Measurements from ENCODE around the gene GPX1. TPM values are rescaled to one million over a fixed set of nuclear protein-coding genes. Genes with fewer than 3 reads are reported as not detected.
"Not testable (repeated sequence)": the region's sequence is repeated elsewhere in the genome, so short reads cannot be mapped to it uniquely, and the experiment has no call there.

Gene GPX1
- total RNA-seq, 1 donor from 2014 or later: 115 TPM

GRCh38 chr3:49371946-49372345 lies 13.8 kb upstream of the GPX1 start:
- DNase-seq: no peak
- TF ChIP-seq CTCF (IDR thresholded peaks at IDR 0.05; ENCODE audit: borderline replicate concordance): no peak
- no peaks in the 10 kb centered on the region for H3K9me3 ChIP-seq (replicated peaks)
- intact Hi-C loops (cut with micrococcal nuclease): no loop called here
- H3K36me3 ChIP-seq: peaks cover 81% of the 10 kb centered on the region
- H3K4me1 ChIP-seq: peaks cover 25% of the 10 kb centered on the region
- H3K27ac ChIP-seq (replicated peaks): no peak overlapping the region
- H3K4me3 ChIP-seq: no peak overlapping the region
- H3K27me3 ChIP-seq (ENCODE audit: low read depth): no peaks in the 10 kb centered on the region

- H3K4me3 ChIP-seq: no peak overlapping the region
- H3K4me1 ChIP-seq: peaks cover 20% of the 10 kb centered on the region
- TF ChIP-seq CTCF (IDR thresholded peaks at IDR 0.05; ENCODE audit: borderline replicate concordance): no peak
- peaks cover 91% of the 10 kb centered on the region for H3K36me3 ChIP-seq
- H3K27me3 ChIP-seq (ENCODE audit: low read depth): no peaks in the 10 kb centered on the region
- DNase-seq: no peak
- no peaks in the 10 kb centered on the region for H3K9me3 ChIP-seq (replicated peaks)
- no peak overlapping the region for H3K27ac ChIP-seq (replicated peaks)
- intact Hi-C loops (cut with micrococcal nuclease): no loop called here
These were observed 12.6 kb upstream of the GPX1 start for GRCh38 chr3:49370585-49371290.

- intact Hi-C loops (cut with micrococcal nuclease): no loop called here
- Histone ChIP-seq H3K4me3 (no peak overlapping the region), H3K9me3 (replicated peaks) (no peaks in the 10 kb centered on the region), H3K27ac (replicated peaks) (no peak overlapping the region), H3K27me3 (ENCODE audit: low read depth) (no peaks in the 10 kb centered on the region), H3K4me1 (peaks cover 21% of the 10 kb centered on the region), H3K36me3 (peaks cover 86% of the 10 kb centered on the region)
- TF ChIP-seq CTCF (IDR thresholded peaks at IDR 0.05; ENCODE audit: borderline replicate concordance): no peak
- no peak for DNase-seq
These were observed 4.4 kb upstream of the GPX1 start for GRCh38 chr3:49362561-49362960.

GRCh38 chr3:49359623-49360022 lies 1.5 kb upstream of the GPX1 start:
- Histone ChIP-seq H3K27me3 (ENCODE audit: low read depth) (no peaks in the 10 kb centered on the region), H3K4me3 (no peak overlapping the region), H3K27ac (replicated peaks) (peak overlapping the region; percentile 92), H3K36me3 (peaks cover 74% of the 10 kb centered on the region), H3K4me1 (peaks cover 47% of the 10 kb centered on the region), H3K9me3 (replicated peaks) (no peaks in the 10 kb centered on the region)
- DNase-seq: no peak
- intact Hi-C loops (cut with micrococcal nuclease): no loop called here
- TF ChIP-seq CTCF (IDR thresholded peaks at IDR 0.05; ENCODE audit: borderline replicate concordance): no peak

DNA sequence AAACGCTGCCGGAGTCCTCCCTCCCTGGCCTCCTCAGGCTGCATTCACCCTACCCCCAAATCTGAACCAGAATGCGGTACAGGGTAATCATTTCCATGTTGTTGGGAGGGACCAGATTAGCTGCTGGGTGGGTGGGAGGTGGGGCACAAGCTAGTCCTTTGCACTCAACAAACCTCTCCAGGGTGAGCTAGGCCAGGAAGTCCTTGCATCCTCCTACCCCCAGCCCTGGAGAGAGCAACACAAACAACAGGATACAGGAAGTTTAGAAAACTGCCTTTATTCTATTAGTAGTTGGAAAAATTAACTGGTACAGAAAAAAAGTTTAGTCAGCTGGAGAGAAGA lies 702 bp upstream of the GPX1 start:
- intact Hi-C loops (cut with micrococcal nuclease): no loop called here
- no peak for DNase-seq

DNA sequence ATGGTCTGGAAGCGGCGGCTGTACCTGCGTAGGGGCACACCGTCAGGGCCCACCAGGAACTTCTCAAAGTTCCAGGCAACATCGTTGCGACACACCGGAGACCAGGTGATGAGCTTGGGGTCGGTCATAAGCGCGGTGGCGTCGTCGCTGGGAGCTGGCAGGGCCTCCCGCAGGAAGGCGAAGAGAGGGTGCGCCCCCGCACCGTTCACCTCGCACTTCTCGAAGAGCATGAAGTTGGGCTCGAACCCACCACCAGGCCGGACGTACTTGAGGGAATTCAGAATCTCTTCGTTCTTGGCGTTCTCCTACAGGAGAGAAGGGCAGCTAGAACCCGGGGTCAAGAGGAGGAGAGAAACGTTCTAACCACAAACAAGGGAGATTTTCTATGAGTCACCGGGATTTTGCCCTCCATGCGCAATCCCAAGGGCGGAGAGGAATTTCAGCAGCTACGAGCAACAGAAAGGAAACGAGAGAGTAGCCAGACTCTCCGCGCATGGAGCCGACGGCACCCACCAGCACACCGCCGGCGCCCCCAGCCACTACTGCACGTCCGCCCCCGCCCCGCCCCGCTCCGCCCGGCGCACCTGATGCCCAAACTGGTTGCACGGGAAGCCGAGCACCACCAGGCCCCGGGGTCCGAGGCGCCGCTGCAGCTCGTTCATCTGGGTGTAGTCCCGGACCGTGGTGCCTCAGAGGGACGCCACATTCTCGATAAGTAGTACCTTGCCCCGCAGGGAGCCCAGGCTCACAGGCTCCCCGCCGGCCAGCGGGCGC lies 523 bp downstream of the GPX1 start:
- Histone ChIP-seq H3K27ac (replicated peaks) (peak overlapping the region; percentile 92), H3K36me3 (peaks cover 55% of the 10 kb centered on the region), H3K4me1 (peaks cover 47% of the 10 kb centered on the region), H3K4me3 (peak overlapping the region; percentile 80)
- H3K9me3 ChIP-seq (replicated peaks); H3K27me3 ChIP-seq (ENCODE audit: low read depth); intact Hi-C loops (cut with micrococcal nuclease): not testable (repeated sequence)
- peak; percentile 34 for DNase-seq

More for the DNA sequence above, 702 bp upstream of the GPX1 start:
- peaks cover 47% of the 10 kb centered on the region for H3K4me1 ChIP-seq
- H3K27me3 ChIP-seq (ENCODE audit: low read depth): no peaks in the 10 kb centered on the region
- H3K36me3 ChIP-seq: peaks cover 66% of the 10 kb centered on the region
- H3K9me3 ChIP-seq (replicated peaks): no peaks in the 10 kb centered on the region
- no peak for TF ChIP-seq CTCF (IDR thresholded peaks at IDR 0.05; ENCODE audit: borderline replicate concordance)
- peak overlapping the region; percentile 80 for H3K4me3 ChIP-seq
- peak overlapping the region; percentile 92 for H3K27ac ChIP-seq (replicated peaks)

DNA sequence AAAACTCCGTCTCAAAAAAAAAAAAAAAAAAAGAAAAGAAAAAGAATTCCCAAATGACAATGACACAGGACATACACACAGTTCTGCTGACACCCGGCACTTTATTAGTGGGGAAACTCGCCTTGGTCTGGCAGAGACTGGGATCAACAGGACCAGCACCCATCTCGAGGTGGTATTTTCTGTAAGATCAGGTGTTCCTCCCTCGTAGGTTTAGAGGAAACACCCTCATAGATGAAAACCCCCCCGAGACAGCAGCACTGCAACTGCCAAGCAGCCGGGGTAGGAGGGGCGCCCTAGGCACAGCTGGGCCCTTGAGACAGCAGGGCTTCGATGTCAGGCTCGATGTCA lies 1.1 kb downstream of the GPX1 start:
- H3K27me3 ChIP-seq (ENCODE audit: low read depth); H3K9me3 ChIP-seq (replicated peaks); intact Hi-C loops (cut with micrococcal nuclease); DNase-seq: not testable (repeated sequence)
- Histone ChIP-seq H3K36me3 (peaks cover 49% of the 10 kb centered on the region), H3K4me1 (peaks cover 47% of the 10 kb centered on the region), H3K4me3 (peak overlapping the region; percentile 80), H3K27ac (replicated peaks) (peak overlapping the region; percentile 92)

All from left ventricle myocardium inferior (tissue), 1 donor.